ENCODE results near the gene DRC7.

The DRC7 gene

DNA sequence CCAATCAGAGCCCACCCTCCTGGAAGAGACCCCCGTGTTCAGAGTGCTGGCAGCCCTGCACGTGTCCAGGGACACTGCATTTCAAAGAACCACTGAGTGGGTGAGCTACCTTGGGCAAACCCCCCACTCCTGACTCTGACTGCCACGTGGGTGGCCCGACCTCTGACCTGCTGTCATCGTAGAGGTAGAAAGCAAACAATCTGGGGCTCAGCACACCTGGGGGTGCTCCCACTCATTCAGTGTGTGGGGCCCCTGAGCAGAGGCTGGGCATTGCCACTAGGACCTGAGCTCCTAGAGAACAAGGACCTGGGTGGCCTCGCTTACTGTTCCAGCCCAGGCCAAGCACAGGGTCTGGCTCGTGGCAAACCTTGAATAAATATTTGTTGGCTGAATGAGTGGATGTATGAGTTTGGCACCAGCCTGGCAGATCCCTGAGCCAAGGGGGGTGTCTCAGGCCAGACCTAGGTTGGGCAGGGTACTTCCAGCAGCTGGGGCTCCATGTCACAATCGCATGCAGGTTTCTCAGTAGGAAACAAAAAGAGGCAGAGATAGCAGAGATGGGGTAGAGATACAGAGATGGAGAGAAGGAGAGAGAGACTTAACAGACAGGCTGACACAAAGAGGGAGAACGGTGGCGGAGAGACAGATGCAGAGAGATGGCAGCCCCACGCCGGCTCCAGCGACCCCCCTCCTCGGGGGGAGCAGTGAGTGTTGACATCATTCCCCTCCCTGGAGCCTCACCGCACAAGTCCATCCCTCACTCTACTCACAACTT lies 5.4 kb upstream of the DRC7 start:
- Histone ChIP-seq H3K36me3 (ENCODE audit: control insufficient read depth in 1 of 2, insufficient read depth in 2 of 2, low read length in 2 of 2) (no peaks in the 10 kb centered on the region), H3K4me1 (ENCODE audit: control insufficient read depth in 1 of 2, insufficient read depth in 2 of 2, low read length in 2 of 2) (peaks cover 0 to 5% of the 10 kb centered on the region in 2 donors), H3K9me3 (ENCODE audit: control insufficient read depth in 1 of 2, low read length in 2 of 2) (no peaks in the 10 kb centered on the region), H3K27me3 (ENCODE audit: low read depth, low read length) (no peaks in the 10 kb centered on the region), H3K4me3 (ENCODE audit: low read depth in 1 of 2, low read length in 2 of 2) (no peak overlapping the region), H3K27ac (ENCODE audit: low read length) (no peak overlapping the region)

DNA sequence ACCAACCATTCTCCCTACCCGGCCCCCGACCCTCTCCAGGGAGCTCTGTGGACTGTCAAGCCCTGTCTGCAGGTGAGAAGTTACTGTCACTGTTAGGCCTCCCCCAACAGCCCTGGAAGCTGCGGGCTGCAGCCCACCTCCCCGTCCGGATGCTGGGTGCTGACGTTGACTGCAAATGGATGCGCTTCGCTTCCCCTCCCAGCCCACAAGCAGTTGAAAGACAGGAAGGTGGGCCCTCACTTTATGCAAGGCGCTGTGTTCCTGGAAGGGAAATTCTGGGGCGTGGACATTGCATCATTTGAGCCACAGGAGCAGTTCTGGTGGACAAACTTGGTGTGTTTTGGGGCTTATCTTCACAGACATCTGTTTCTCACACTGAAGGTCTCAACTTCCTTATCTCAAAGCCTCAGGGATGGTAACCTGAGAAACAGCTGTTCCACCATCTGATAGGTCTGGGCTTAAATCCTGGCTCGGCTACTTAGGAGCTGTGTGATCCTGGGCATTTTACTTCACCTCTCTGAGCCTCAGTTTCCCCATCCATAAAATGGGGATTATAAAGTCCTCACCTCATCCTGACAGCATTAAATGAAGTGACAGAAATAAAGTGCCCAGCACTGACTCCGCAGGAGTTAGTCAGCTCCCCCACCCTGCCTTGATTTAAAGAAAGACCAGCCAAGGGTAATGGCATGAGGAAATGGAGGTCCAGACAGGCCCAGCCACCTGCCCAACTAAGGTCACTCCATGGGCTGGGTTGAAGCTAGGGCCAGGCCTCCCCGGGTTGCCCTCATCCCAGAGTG lies 4.6 kb upstream of the DRC7 start:
- H3K36me3 ChIP-seq (ENCODE audit: control insufficient read depth in 1 of 2, insufficient read depth in 2 of 2, low read length in 2 of 2): no peaks in the 10 kb centered on the region
- H3K9me3 ChIP-seq (ENCODE audit: control insufficient read depth in 1 of 2, low read length in 2 of 2): no peaks in the 10 kb centered on the region
- H3K4me3 ChIP-seq (ENCODE audit: low read depth in 1 of 2, low read length in 2 of 2): no peak overlapping the region
- H3K4me1 ChIP-seq (ENCODE audit: control insufficient read depth in 1 of 2, insufficient read depth in 2 of 2, low read length in 2 of 2): peaks cover 0 to 5% of the 10 kb centered on the region in 2 donors
- no peak overlapping the region for H3K27ac ChIP-seq (ENCODE audit: low read length)
- no peaks in the 10 kb centered on the region for H3K27me3 ChIP-seq (ENCODE audit: low read depth, low read length)

GRCh38 chr16:57690782-57691471 lies 3.7 kb upstream of the DRC7 start:
- no peak overlapping the region for H3K27ac ChIP-seq (ENCODE audit: low read length)
- no peak overlapping the region for H3K4me3 ChIP-seq (ENCODE audit: low read depth in 1 of 2, low read length in 2 of 2)
- no peaks in the 10 kb centered on the region for H3K27me3 ChIP-seq (ENCODE audit: low read depth, low read length)
- no peaks in the 10 kb centered on the region for H3K36me3 ChIP-seq (ENCODE audit: control insufficient read depth in 1 of 2, insufficient read depth in 2 of 2, low read length in 2 of 2)
- H3K4me1 ChIP-seq (ENCODE audit: control insufficient read depth in 1 of 2, insufficient read depth in 2 of 2, low read length in 2 of 2): peaks cover 0 to 5% of the 10 kb centered on the region in 2 donors
- no peaks in the 10 kb centered on the region for H3K9me3 ChIP-seq (ENCODE audit: control insufficient read depth in 1 of 2, low read length in 2 of 2)

- no peak overlapping the region for H3K4me3 ChIP-seq (ENCODE audit: low read depth in 1 of 2, low read length in 2 of 2)
- H3K36me3 ChIP-seq (ENCODE audit: control insufficient read depth in 1 of 2, insufficient read depth in 2 of 2, low read length in 2 of 2): no peaks in the 10 kb centered on the region
- peaks cover 0 to 5% of the 10 kb centered on the region in 2 donors for H3K4me1 ChIP-seq (ENCODE audit: control insufficient read depth in 1 of 2, insufficient read depth in 2 of 2, low read length in 2 of 2)
- H3K9me3 ChIP-seq (ENCODE audit: control insufficient read depth in 1 of 2, low read length in 2 of 2): no peaks in the 10 kb centered on the region
- H3K27me3 ChIP-seq (ENCODE audit: low read depth, low read length): no peaks in the 10 kb centered on the region
- no peak overlapping the region for H3K27ac ChIP-seq (ENCODE audit: low read length)
These were observed 2.0 kb upstream of the DRC7 start for GRCh38 chr16:57692636-57693035.

GRCh38 chr16:57693550-57693949 lies 1.1 kb upstream of the DRC7 start:
- H3K27ac ChIP-seq (ENCODE audit: low read length): no peak overlapping the region
- H3K4me1 ChIP-seq (ENCODE audit: control insufficient read depth in 1 of 2, insufficient read depth in 2 of 2, low read length in 2 of 2): peaks cover 0 to 5% of the 10 kb centered on the region in 2 donors

DNA sequence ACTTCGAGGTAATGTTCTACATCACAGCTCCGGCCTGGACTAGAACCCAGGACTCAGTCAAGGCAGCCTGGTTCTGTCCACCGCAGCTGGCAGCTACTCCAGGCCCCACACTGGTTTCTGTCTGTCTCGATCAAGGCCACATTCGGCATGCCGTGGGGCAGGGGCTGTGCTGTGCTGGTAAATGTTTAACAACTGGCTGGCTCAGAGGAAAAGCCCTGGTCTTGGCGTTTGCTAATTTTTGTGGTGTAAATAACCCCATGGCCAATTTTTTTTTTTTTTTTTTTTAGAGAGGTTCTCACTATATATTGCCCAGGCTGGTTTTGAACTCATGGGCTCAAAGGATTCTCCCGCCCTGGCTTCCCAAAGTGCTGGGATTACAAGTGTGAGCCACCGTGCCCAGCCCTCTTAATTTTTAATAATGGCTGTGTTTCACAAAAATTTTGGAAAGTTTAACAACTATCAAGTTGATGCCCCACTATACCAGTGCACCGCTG lies 328 bp upstream of the DRC7 start:
- no peaks in the 10 kb centered on the region for H3K9me3 ChIP-seq (ENCODE audit: control insufficient read depth in 1 of 2, low read length in 2 of 2)
- peaks cover 0 to 5% of the 10 kb centered on the region in 2 donors for H3K4me1 ChIP-seq (ENCODE audit: control insufficient read depth in 1 of 2, insufficient read depth in 2 of 2, low read length in 2 of 2)
- no peaks in the 10 kb centered on the region for H3K36me3 ChIP-seq (ENCODE audit: control insufficient read depth in 1 of 2, insufficient read depth in 2 of 2, low read length in 2 of 2)
- no peaks in the 10 kb centered on the region for H3K27me3 ChIP-seq (ENCODE audit: low read depth, low read length)
- peak overlapping the region in 1 of 2 donors; percentile 33 for H3K4me3 ChIP-seq (ENCODE audit: low read depth in 1 of 2, low read length in 2 of 2)
- H3K27ac ChIP-seq (ENCODE audit: low read length): no peak overlapping the region

More at GRCh38 chr16:57693550-57693949, 1.1 kb upstream of the DRC7 start:
- Histone ChIP-seq H3K4me3 (ENCODE audit: low read depth in 1 of 2, low read length in 2 of 2) (no peak overlapping the region), H3K9me3 (ENCODE audit: control insufficient read depth in 1 of 2, low read length in 2 of 2) (no peaks in the 10 kb centered on the region), H3K27me3 (ENCODE audit: low read depth, low read length) (no peaks in the 10 kb centered on the region), H3K36me3 (ENCODE audit: control insufficient read depth in 1 of 2, insufficient read depth in 2 of 2, low read length in 2 of 2) (no peaks in the 10 kb centered on the region)

- peaks cover 0 to 5% of the 10 kb centered on the region in 2 donors for H3K4me1 ChIP-seq (ENCODE audit: control insufficient read depth in 1 of 2, insufficient read depth in 2 of 2, low read length in 2 of 2)
- H3K27ac ChIP-seq (ENCODE audit: low read length): no peak overlapping the region
- no peaks in the 10 kb centered on the region for H3K27me3 ChIP-seq (ENCODE audit: low read depth, low read length)
- H3K9me3 ChIP-seq (ENCODE audit: control insufficient read depth in 1 of 2, low read length in 2 of 2): no peaks in the 10 kb centered on the region
- H3K4me3 ChIP-seq (ENCODE audit: low read depth in 1 of 2, low read length in 2 of 2): no peak overlapping the region
- H3K36me3 ChIP-seq (ENCODE audit: control insufficient read depth in 1 of 2, insufficient read depth in 2 of 2, low read length in 2 of 2): no peaks in the 10 kb centered on the region
These were observed 1.1 kb downstream of the DRC7 start for GRCh38 chr16:57695680-57696069.

GRCh38 chr16:57696240-57696639 lies 1.6 kb downstream of the DRC7 start:
- Histone ChIP-seq H3K27ac (ENCODE audit: low read length) (no peak overlapping the region), H3K36me3 (ENCODE audit: control insufficient read depth in 1 of 2, insufficient read depth in 2 of 2, low read length in 2 of 2) (no peaks in the 10 kb centered on the region), H3K4me1 (ENCODE audit: control insufficient read depth in 1 of 2, insufficient read depth in 2 of 2, low read length in 2 of 2) (peaks cover 0 to under 1% of the 10 kb centered on the region in 2 donors), H3K4me3 (ENCODE audit: low read depth in 1 of 2, low read length in 2 of 2) (no peak overlapping the region), H3K27me3 (ENCODE audit: low read depth, low read length) (no peaks in the 10 kb centered on the region), H3K9me3 (ENCODE audit: control insufficient read depth in 1 of 2, low read length in 2 of 2) (no peaks in the 10 kb centered on the region)

DNA sequence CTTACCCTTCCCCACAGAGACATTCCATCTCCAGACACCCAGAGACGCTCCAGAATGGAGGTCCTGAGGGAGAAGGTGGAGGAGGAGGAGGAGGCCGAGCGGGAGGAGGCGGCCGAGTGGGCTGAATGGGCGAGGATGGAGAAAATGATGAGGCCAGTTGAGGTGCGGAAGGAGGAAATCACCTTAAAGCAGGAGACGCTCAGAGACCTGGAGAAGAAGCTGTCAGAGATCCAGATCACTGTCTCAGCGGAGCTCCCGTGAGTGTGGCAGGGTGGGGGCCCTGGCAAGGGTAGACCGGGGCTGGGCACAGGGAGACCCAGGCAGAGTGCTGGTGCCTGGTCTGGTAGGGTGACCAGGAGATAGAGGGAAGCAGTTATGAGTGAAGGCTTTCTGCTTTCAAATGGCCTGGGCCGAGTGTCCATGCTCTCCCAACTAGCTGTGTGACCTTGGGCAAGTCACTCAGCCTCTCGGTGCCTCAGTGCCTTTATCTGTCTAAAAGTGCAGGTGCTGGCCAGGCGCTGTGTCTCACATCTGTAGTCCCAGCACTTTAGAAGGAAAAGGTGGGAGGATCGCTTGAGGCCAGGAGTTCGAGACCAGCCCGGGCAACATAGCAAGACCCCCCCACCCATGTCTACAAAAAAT lies 3.4 kb downstream of the DRC7 start:
- no peak overlapping the region for H3K4me3 ChIP-seq (ENCODE audit: low read depth in 1 of 2, low read length in 2 of 2)
- no peak overlapping the region for H3K27ac ChIP-seq (ENCODE audit: low read length)
- H3K36me3 ChIP-seq (ENCODE audit: control insufficient read depth in 1 of 2, insufficient read depth in 2 of 2, low read length in 2 of 2): no peaks in the 10 kb centered on the region
- no peaks in the 10 kb centered on the region for H3K4me1 ChIP-seq (ENCODE audit: control insufficient read depth in 1 of 2, insufficient read depth in 2 of 2, low read length in 2 of 2)
- H3K9me3 ChIP-seq (ENCODE audit: control insufficient read depth in 1 of 2, low read length in 2 of 2): no peaks in the 10 kb centered on the region
- no peaks in the 10 kb centered on the region for H3K27me3 ChIP-seq (ENCODE audit: low read depth, low read length)

DNA sequence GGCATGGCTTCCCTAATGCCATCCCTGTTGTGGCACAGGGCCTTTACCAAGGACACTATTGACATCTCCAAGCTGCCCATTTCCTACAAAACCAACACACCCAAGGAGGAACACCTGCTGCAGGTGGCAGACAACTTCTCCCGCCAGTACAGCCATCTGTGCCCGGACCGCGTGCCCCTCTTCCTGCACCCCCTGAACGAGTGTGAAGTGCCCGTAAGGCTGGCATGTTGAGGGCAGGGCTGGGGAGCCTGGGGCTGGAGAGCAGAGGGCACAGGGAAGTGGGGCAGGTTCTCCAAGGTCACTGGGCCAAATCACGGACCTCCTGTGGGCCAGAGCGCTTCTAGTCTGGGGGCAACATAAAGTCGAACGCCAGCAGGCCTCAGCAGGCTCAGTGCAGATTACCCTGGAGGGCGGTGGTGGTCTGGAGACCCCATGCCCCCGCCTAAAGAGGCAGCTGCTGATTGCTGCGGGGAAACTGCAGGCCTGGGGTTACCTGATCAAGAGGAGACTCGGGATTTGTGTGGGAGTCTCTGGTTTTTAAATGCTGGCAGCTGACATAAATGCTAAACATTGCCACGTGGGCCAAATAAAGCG lies 4.3 kb downstream of the DRC7 start:
- Histone ChIP-seq H3K9me3 (ENCODE audit: control insufficient read depth in 1 of 2, low read length in 2 of 2) (no peaks in the 10 kb centered on the region), H3K27me3 (ENCODE audit: low read depth, low read length) (no peaks in the 10 kb centered on the region), H3K4me1 (ENCODE audit: control insufficient read depth in 1 of 2, insufficient read depth in 2 of 2, low read length in 2 of 2) (no peaks in the 10 kb centered on the region), H3K36me3 (ENCODE audit: control insufficient read depth in 1 of 2, insufficient read depth in 2 of 2, low read length in 2 of 2) (no peaks in the 10 kb centered on the region), H3K27ac (ENCODE audit: low read length) (no peak overlapping the region), H3K4me3 (ENCODE audit: low read depth in 1 of 2, low read length in 2 of 2) (no peak overlapping the region)
